Measurements from ENCODE around the gene OSBPL9. TPM values are rescaled to one million over a fixed set of nuclear protein-coding genes. Genes with fewer than 3 reads are reported as not detected.
A peak's percentile ranks its signal among the peaks of the same experiment; 100 is the strongest.

The OSBPL9 gene
- total and polyA plus RNA-seq, 9 of the 15 experiments (the other 6 are each of a cell fraction or from before 2014, with no cell fraction given) = 43.9 to 217 (median 170) TPM

- TF ChIP-seq, protein P1, sequence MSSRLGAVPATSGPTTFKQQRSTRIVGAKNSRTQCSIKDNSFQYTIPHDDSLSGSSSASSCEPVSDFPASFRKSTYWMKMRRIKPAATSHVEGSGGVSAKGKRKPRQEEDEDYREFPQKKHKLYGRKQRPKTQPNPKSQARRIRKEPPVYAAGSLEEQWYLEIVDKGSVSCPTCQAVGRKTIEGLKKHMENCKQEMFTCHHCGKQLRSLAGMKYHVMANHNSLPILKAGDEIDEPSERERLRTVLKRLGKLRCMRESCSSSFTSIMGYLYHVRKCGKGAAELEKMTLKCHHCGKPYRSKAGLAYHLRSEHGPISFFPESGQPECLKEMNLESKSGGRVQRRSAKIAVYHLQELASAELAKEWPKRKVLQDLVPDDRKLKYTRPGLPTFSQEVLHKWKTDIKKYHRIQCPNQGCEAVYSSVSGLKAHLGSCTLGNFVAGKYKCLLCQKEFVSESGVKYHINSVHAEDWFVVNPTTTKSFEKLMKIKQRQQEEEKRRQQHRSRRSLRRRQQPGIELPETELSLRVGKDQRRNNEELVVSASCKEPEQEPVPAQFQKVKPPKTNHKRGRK (tag; IDR thresholded peaks at IDR 0.05) = peak; percentile 69; the same call in 1 of the 2 replicates
- TF ChIP-seq NFIX (CRISPR knock-in tag; IDR thresholded peaks at IDR 0.05; ENCODE audit: low read depth) (no peak), MAFK (IDR thresholded peaks at IDR 0.05; ENCODE audit: low read length) (peak; percentile 35; the same call in 1 of the 2 replicates), HDAC3 (IDR thresholded peaks at IDR 0.05; ENCODE audit: borderline replicate concordance, partially characterized antibody) (peak; percentile 14), CBX1 (IDR thresholded peaks at IDR 0.05; ENCODE audit: low read depth) (no peak), ADNP (tag; IDR thresholded peaks at IDR 0.05) (0 out of 2 replicates have a peak, but pooled peaks have one; percentile 16), ZNF354B (CRISPR knock-in tag; IDR thresholded peaks at IDR 0.05) (no peak), ZSCAN29 (IDR thresholded peaks at IDR 0.05) (no peak), ZNF133 (CRISPR knock-in tag; IDR thresholded peaks at IDR 0.05) (no peak), ZNF830 (CRISPR knock-in tag; IDR thresholded peaks at IDR 0.05) (no peak), POU5F1 (IDR thresholded peaks at IDR 0.05; ENCODE audit: borderline replicate concordance, low read depth, low read length, partially characterized antibody) (no peak), DLX4 (CRISPR knock-in tag; IDR thresholded peaks at IDR 0.05) (no peak)
- TF ChIP-seq, protein P2, sequence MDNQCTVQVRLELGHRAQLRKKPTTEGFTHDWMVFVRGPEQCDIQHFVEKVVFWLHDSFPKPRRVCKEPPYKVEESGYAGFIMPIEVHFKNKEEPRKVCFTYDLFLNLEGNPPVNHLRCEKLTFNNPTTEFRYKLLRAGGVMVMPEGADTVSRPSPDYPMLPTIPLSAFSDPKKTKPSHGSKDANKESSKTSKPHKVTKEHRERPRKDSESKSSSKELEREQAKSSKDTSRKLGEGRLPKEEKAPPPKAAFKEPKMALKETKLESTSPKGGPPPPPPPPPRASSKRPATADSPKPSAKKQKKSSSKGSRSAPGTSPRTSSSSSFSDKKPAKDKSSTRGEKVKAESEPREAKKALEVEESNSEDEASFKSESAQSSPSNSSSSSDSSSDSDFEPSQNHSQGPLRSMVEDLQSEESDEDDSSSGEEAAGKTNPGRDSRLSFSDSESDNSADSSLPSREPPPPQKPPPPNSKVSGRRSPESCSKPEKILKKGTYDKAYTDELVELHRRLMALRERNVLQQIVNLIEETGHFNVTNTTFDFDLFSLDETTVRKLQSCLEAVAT (IDR thresholded peaks at IDR 0.05) = peak in 1 of 2 experiments; percentile 60; a peak in 1 of 4 replicates
Measured at GRCh38 chr1:51649593-51650091, 32.8 kb downstream of the OSBPL9 start (continued).
